NT2/D1 (cell line): ENCODE measurements around the gene TMEM132D.

Experiments
- YY1 ChIP-seq: IDR thresholded peaks from 2 replicates; pipeline ENCODE4 v1.6.1; 2011; ENCODE audit not compliant: insufficient read length, insufficient read depth
- ZNF274 ChIP-seq: IDR thresholded peaks from 2 replicates; pipeline ENCODE4 v1.6.1; 2011; ENCODE audit warnings: mild to moderate bottlenecking, low read depth, low read length

DNA sequence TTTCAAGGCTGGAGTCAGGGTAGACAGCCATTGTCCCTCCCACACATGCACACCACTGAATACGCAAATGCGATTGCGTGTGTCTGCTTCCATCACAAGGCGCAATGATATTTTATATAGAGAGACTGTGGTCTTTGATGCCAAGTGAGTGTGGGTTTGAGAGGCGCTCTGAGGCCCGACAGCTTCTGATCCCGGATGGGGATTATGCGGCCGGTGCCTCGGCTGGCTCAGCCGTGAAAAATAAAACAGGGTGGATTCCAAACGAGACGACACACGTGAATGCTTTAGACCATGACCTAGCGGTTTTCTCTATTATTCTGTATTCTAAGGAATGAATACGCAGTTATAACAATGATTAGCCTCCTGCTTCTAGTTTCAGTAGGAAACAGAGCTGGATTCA is 72.5 kb downstream of the TMEM132D start:
- TF ChIP-seq YY1 = no peak
- TF ChIP-seq ZNF274 = no peak
